SK-N-SH (cell line): ENCODE data around the gene SPEG.

Experiments
- CTCF ChIP-seq: fragments of 200-600 bp; sonication (generic); IDR thresholded peaks from 2 replicates; pipeline ENCODE4 v1.6.1; 2017; ENCODE audit warnings: antibody characterized with exemption, mild to moderate bottlenecking, moderate library complexity
- RFX5 ChIP-seq: IDR thresholded peaks from 2 replicates; pipeline ENCODE4 v1.6.1; 2012; ENCODE audit warnings: mild to moderate bottlenecking, improper control_type of control experiment, low read length
- TAF1 ChIP-seq: IDR thresholded peaks from 2 replicates; pipeline ENCODE4 v1.6.1; 2012; ENCODE audit warnings: low read depth, mild to moderate bottlenecking, low read length, moderate library complexity, borderline replicate concordance

- no peak for TF ChIP-seq RFX5
- TF ChIP-seq CTCF, result no peak
- TF ChIP-seq TAF1, result no peak
Measured at GRCh38 chr2:219435701-219436100, 1.1 kb downstream of the SPEG start.
